HepG2 (cell line): ENCODE data around the gene SGCD. TPM values are rescaled to one million over a fixed set of nuclear protein-coding genes. Genes with fewer than 3 reads are reported as not detected.

Experiments used
- CREB3 ChIP-seq: sonication (generic); formaldehyde crosslinking; IDR thresholded peaks from 2 replicates; pipeline ENCODE4 v1.5.0; 2020; ENCODE audit warnings: missing genetic modification reagents
- DDIT3 ChIP-seq: sonication (generic); formaldehyde crosslinking; IDR thresholded peaks from 2 replicates; pipeline ENCODE4 v1.4.0; 2020; ENCODE audit warnings: mild to moderate bottlenecking, missing genetic modification reagents
- ESRRA ChIP-seq: sonication (generic); formaldehyde crosslinking; IDR thresholded peaks from 2 replicates; pipeline ENCODE4 v1.5.1; 2020; ENCODE audit warnings: mild to moderate bottlenecking, low read depth, missing genetic modification reagents
- HNF4G ChIP-seq, 2 experiments: sonication (generic) in 1 of 2; formaldehyde crosslinking in 1 of 2; IDR thresholded peaks; 2 replicates each; pipeline versions ENCODE4 v1.4.0 to v1.6.1; 2011 to 2020; ENCODE audit warnings: borderline replicate concordance in 2 of 2, low read depth in 2 of 2, mild to moderate bottlenecking in 2 of 2, low read length in 1 of 2, missing genetic modification reagents in 1 of 2, moderate library complexity in 1 of 2
- NFAT5 ChIP-seq: sonication (generic); formaldehyde crosslinking; IDR thresholded peaks from 2 replicates; pipeline ENCODE4 v1.4.0; 2020; ENCODE audit warnings: missing genetic modification reagents
- RCOR2 ChIP-seq: IDR thresholded peaks from 2 replicates; pipeline ENCODE4 v1.6.1; 2016; ENCODE audit warnings: missing biosample characterization, missing genetic modification reagents
- TOPORS ChIP-seq: sonication (generic); formaldehyde crosslinking; IDR thresholded peaks from 2 replicates; pipeline ENCODE4 v1.8.0; 2023; ENCODE audit warnings: mild to moderate bottlenecking, missing genetic modification reagents
- ZNF24 ChIP-seq: fragments of 450-650 bp; IDR thresholded peaks from 2 replicates; pipeline ENCODE4 v1.6.1; 2017; ENCODE audit warnings: antibody characterized with exemption, mild to moderate bottlenecking
- ZNF331 ChIP-seq: sonication (generic); formaldehyde crosslinking; IDR thresholded peaks from 2 replicates; pipeline ENCODE4 v1.4.0; 2020; ENCODE audit warnings: missing genetic modification reagents
- ZNF569 ChIP-seq: sonication (generic); formaldehyde crosslinking; IDR thresholded peaks from 2 replicates; pipeline ENCODE4 v1.5.0; 2020; ENCODE audit warnings: mild to moderate bottlenecking, missing genetic modification reagents, moderate library complexity, borderline replicate concordance
- polyA plus RNA-seq, 8 experiments: library from polyadenylated mRNA; depleted of rRNA in 3 of 8; stranded (reverse) in 7 of 8; unstranded in 1 of 8; fragments of >200 nt; fragmentation: Illumina TruSeq in 4 of 8; extraction: Trizol in 4 of 8; gene quantifications; 2 replicates each; pipeline versions ENCODE4 v1.2.1 to v1.2.3, GENCODE V29; 2011 to 2016; ENCODE audit warnings: low read depth in 4 of 8, missing spikeins in 1 of 8, mixed read lengths in 1 of 8; ENCODE audit not compliant: insufficient read depth in 1 of 8
- total RNA-seq, 5 experiments: library from RNA; depleted of rRNA; stranded (reverse); fragments of >200 nt; fragmentation: Illumina TruSeq; extraction: Trizol; gene quantifications; 2 replicates each; pipeline ENCODE4 v1.2.3, GENCODE V29; 2016; ENCODE audit warnings: low read depth in 1 of 5
- TF ChIP-seq, protein P1 (sequence below): sonication (generic); formaldehyde crosslinking; IDR thresholded peaks from 2 replicates; pipeline ENCODE4 v1.4.0; 2020; ENCODE audit warnings: mild to moderate bottlenecking, missing genetic modification reagents, borderline replicate concordance
- TF ChIP-seq, protein P2 (sequence below): sonication (generic); formaldehyde crosslinking; IDR thresholded peaks from 2 replicates; pipeline ENCODE4 v1.9.0; 2021; ENCODE audit warnings: missing genetic modification reagents, borderline replicate concordance
- TF ChIP-seq, protein P3 (sequence below): sonication (generic); formaldehyde crosslinking; IDR thresholded peaks from 2 replicates; pipeline ENCODE4 v1.8.0; 2022; ENCODE audit warnings: mild to moderate bottlenecking, missing genetic modification reagents, borderline replicate concordance
- TF ChIP-seq, protein P4 (sequence below): IDR thresholded peaks from 2 replicates; pipeline ENCODE4 v1.6.1; 2016; ENCODE audit warnings: missing compliant biosample characterization, missing genetic modification reagents, borderline replicate concordance
- TF ChIP-seq, protein P5 (sequence below): sonication (generic); formaldehyde crosslinking; IDR thresholded peaks from 2 replicates; pipeline ENCODE4 v1.5.1; 2020; ENCODE audit warnings: mild to moderate bottlenecking, missing genetic modification reagents, moderate library complexity

The SGCD gene
- total and polyA plus RNA-seq, 2 of the 13 experiments (the other 11 are each of a cell fraction or from before 2014, with no cell fraction given), result not detected

- no peak for TF ChIP-seq NFAT5 (CRISPR knock-in tag)
- TF ChIP-seq ZNF331 (CRISPR knock-in tag), result peak; percentile 56; the same call in 1 of the 2 replicates
- no peak for TF ChIP-seq DDIT3 (CRISPR knock-in tag)
- TF ChIP-seq HNF4G (IDR thresholded peaks at IDR 0.05; ENCODE audit: borderline replicate concordance, low read depth, low read length), result peak; percentile 11; the same call in 1 of the 2 replicates
- no peak for TF ChIP-seq HNF4G (CRISPR knock-in tag; IDR thresholded peaks at IDR 0.05; ENCODE audit: borderline replicate concordance, low read depth)
- no peak for TF ChIP-seq ZNF569 (CRISPR knock-in tag)
- no peak for TF ChIP-seq CREB3 (CRISPR knock-in tag)
- no peak for TF ChIP-seq TOPORS (CRISPR knock-in tag)
- TF ChIP-seq, protein P1, sequence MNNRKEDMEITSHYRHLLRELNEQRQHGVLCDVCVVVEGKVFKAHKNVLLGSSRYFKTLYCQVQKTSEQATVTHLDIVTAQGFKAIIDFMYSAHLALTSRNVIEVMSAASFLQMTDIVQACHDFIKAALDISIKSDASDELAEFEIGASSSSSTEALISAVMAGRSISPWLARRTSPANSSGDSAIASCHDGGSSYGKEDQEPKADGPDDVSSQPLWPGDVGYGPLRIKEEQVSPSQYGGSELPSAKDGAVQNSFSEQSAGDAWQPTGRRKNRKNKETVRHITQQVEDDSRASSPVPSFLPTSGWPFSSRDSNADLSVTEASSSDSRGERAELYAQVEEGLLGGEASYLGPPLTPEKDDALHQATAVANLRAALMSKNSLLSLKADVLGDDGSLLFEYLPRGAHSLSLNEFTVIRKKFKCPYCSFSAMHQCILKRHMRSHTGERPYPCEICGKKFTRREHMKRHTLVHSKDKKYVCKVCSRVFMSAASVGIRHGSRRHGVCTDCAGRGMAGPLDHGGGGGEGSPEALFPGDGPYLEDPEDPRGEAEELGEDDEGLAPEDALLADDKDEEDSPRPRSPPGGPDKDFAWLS, result no peak
- TF ChIP-seq, protein P2, sequence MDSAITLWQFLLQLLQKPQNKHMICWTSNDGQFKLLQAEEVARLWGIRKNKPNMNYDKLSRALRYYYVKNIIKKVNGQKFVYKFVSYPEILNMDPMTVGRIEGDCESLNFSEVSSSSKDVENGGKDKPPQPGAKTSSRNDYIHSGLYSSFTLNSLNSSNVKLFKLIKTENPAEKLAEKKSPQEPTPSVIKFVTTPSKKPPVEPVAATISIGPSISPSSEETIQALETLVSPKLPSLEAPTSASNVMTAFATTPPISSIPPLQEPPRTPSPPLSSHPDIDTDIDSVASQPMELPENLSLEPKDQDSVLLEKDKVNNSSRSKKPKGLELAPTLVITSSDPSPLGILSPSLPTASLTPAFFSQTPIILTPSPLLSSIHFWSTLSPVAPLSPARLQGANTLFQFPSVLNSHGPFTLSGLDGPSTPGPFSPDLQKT (CRISPR knock-in tag), result no peak
- TF ChIP-seq ESRRA (CRISPR knock-in tag), result no peak
- TF ChIP-seq, protein P3, sequence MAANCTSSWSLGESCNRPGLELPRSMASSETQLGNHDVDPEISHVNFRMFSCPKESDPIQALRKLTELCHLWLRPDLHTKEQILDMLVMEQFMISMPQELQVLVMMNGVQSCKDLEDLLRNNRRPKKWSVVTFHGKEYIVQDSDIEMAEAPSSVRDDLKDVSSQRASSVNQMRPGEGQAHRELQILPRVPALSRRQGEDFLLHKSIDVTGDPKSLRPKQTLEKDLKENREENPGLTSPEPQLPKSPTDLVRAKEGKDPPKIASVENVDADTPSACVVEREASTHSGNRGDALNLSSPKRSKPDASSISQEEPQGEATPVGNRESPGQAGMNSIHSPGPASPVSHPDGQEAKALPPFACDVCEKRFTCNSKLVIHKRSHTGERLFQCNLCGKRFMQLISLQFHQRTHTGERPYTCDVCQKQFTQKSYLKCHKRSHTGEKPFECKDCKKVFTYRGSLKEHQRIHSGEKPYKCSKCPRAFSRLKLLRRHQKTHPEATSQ (CRISPR knock-in tag), result no peak
- no peak for TF ChIP-seq ZNF24
- no peak for TF ChIP-seq RCOR2
- TF ChIP-seq, protein P4, sequence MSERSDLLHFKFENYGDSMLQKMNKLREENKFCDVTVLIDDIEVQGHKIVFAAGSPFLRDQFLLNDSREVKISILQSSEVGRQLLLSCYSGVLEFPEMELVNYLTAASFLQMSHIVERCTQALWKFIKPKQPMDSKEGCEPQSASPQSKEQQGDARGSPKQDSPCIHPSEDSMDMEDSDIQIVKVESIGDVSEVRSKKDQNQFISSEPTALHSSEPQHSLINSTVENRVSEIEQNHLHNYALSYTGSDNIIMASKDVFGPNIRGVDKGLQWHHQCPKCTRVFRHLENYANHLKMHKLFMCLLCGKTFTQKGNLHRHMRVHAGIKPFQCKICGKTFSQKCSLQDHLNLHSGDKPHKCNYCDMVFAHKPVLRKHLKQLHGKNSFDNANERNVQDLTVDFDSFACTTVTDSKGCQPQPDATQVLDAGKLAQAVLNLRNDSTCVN (CRISPR knock-in tag), result no peak
- TF ChIP-seq, protein P5, sequence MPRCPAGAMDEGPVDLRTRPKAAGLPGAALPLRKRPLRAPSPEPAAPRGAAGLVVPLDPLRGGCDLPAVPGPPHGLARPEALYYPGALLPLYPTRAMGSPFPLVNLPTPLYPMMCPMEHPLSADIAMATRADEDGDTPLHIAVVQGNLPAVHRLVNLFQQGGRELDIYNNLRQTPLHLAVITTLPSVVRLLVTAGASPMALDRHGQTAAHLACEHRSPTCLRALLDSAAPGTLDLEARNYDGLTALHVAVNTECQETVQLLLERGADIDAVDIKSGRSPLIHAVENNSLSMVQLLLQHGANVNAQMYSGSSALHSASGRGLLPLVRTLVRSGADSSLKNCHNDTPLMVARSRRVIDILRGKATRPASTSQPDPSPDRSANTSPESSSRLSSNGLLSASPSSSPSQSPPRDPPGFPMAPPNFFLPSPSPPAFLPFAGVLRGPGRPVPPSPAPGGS (CRISPR knock-in tag), result no peak
Observed at GRCh38 chr5:156693113-156693512, 366.1 kb downstream of the SGCD start (continued).
